Mesothelial cell of epicardium (in vitro differentiated cells): ENCODE data around the gene SIGLEC6. TPM values are rescaled to one million over a fixed set of nuclear protein-coding genes. Genes with fewer than 3 reads are reported as not detected.
"Not testable (repeated sequence)": the region's sequence is repeated elsewhere in the genome, so short reads cannot be mapped to it uniquely, and the experiment has no call there.

Experiments
- DNase-seq, 2 experiments: peaks; one replicate each; pipeline ENCODE4 v3.0.0; 2021; ENCODE audit warnings: low spot score in 2 of 2; ENCODE audit not compliant: unreplicated experiment in 2 of 2
- H3K27ac Mint-ChIP-seq: 2 replicates; pipeline ENCODE4 v1.8.0; 2021; ENCODE audit warnings: mixed read lengths
- H3K27me3 Mint-ChIP-seq: 2 replicates; pipeline ENCODE4 v1.8.0; 2021; ENCODE audit warnings: low read depth, mixed read lengths
- H3K36me3 Mint-ChIP-seq: 2 replicates; pipeline ENCODE4 v1.8.0; 2021; ENCODE audit warnings: mixed read lengths
- H3K4me1 Mint-ChIP-seq: 2 replicates; pipeline ENCODE4 v1.8.0; 2021; ENCODE audit warnings: mixed read lengths
- H3K4me3 Mint-ChIP-seq: 2 replicates; pipeline ENCODE4 v1.8.0; 2021; ENCODE audit warnings: mild to moderate bottlenecking, moderate library complexity, mixed read lengths
- H3K9me3 Mint-ChIP-seq: 2 replicates; pipeline ENCODE4 v1.8.0; 2021; ENCODE audit warnings: mixed read lengths
- total RNA-seq: library from RNA; stranded (reverse); gene quantifications from 3 replicates; pipeline ENCODE4 v1.2.1, GENCODE V29; 2021
- TF ChIP-seq, protein P1 (sequence below): fragments of 200-600 bp; sonication (generic); IDR thresholded peaks from one replicate; pipeline ENCODE4 v1.5.0; 2021; ENCODE audit warnings: antibody characterized with exemption; ENCODE audit not compliant: unreplicated experiment

SIGLEC6 gene
- total RNA-seq, 1 donor from 2014 or later: not detected

DNA sequence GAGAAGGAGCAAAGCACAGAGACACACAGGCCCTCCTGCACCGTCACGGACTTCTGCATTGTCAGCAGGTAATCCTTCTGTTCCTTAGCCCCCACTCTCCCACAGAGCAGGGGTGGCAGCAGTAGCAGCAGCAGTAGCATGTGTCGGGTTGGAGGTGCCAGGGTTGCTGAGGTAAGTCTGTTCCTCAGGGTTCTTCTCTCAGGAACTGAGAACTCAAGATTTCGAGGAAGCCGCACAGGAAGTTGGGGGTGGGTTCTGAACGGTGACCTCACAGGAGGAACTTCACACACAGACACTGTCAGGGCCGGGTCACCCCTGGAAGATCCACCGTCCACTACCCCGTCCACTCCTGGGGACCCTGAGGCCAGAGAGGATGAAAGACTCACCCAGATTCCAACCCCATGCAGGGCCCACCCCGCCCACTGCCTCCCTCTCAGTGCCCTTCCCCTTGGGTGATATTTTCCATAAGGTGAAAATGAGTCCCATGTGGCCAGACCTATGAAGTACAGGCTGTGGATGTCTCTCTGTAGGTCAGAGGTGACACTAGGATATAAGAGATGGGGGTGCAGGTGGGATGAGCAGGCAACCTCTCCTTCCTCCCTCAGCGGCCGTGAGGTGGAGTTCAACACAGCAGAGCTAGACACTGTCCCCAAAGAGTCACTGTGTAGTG, 29.7 kb downstream of the SIGLEC6 start, which contains the start of gene SIGLEC12:
TSS of gene SIGLEC12 (minus strand) at position 207 of the 670 bp plus-strand sequence. CDS start at position 140, 67 bp downstream.
- DNase-seq: no peak
- peaks cover 62% of the 10 kb centered on the region for H3K9me3 Mint-ChIP-seq
- TF ChIP-seq, protein P1, sequence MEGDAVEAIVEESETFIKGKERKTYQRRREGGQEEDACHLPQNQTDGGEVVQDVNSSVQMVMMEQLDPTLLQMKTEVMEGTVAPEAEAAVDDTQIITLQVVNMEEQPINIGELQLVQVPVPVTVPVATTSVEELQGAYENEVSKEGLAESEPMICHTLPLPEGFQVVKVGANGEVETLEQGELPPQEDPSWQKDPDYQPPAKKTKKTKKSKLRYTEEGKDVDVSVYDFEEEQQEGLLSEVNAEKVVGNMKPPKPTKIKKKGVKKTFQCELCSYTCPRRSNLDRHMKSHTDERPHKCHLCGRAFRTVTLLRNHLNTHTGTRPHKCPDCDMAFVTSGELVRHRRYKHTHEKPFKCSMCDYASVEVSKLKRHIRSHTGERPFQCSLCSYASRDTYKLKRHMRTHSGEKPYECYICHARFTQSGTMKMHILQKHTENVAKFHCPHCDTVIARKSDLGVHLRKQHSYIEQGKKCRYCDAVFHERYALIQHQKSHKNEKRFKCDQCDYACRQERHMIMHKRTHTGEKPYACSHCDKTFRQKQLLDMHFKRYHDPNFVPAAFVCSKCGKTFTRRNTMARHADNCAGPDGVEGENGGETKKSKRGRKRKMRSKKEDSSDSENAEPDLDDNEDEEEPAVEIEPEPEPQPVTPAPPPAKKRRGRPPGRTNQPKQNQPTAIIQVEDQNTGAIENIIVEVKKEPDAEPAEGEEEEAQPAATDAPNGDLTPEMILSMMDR: no peak
- no peak within 1 kb of the TSS for H3K4me3 Mint-ChIP-seq
- H3K4me1 Mint-ChIP-seq: no peaks in the 10 kb centered on the region
- no peak within 1 kb of the TSS for H3K27ac Mint-ChIP-seq
- H3K36me3 Mint-ChIP-seq: no peaks in the 10 kb centered on the region
- H3K27me3 Mint-ChIP-seq: no peaks in the 10 kb centered on the region

DNA sequence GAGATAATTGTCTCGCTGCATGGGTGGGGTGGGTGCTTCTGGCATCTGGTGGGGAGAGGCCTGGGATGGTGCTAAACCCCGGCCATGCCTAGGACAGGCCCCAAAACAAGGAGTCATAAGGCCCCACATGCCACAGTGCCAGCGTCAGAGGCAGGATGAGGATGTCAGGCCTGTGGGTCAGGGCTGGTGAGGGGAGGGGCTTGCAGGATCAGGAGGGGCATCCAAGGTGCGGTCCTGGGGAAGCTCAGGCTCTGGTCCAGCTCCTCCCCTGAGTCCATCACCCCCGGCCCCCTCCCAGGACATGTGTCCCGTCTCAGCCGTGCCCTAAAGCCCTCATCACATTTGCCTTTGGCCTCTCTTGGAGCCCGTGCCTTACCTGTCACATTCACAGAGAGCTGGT, 30.5 kb downstream of the SIGLEC6 start:
- not testable (repeated sequence) for H3K4me3 Mint-ChIP-seq, DNase-seq, H3K27me3 Mint-ChIP-seq, H3K27ac Mint-ChIP-seq, H3K4me1 Mint-ChIP-seq, H3K36me3 Mint-ChIP-seq
- peaks cover 59% of the 10 kb centered on the region for H3K9me3 Mint-ChIP-seq

DNA sequence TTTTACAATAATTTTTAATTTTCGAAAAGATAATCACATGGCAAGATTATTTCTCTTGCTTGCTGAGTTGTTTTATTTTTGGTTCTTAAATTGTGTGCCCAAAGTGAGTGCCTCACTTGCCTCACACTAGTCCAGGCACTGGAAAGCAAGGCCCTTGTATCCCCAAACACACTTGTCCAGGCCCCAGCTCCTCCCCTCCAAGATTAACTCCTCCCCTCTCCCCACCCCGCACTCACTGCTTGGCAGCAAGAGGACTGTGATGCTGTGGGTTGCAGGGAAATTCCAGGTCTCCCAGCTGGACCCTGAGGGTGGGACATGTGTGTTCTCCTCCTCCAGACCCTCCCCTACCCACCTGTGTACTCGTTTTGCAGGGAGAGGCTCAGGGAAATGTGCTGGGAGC, 33.8 kb downstream of the SIGLEC6 start:
- Mint-ChIP-seq H3K9me3 (peaks cover 53% of the 10 kb centered on the region), H3K27me3 (no peaks in the 10 kb centered on the region), H3K4me1 (no peaks in the 10 kb centered on the region), H3K36me3 (peaks cover 3% of the 10 kb centered on the region), H3K27ac (no peak overlapping the region), H3K4me3 (no peak overlapping the region)
- TF ChIP-seq, protein P1: no peak
- no peak for DNase-seq

DNA sequence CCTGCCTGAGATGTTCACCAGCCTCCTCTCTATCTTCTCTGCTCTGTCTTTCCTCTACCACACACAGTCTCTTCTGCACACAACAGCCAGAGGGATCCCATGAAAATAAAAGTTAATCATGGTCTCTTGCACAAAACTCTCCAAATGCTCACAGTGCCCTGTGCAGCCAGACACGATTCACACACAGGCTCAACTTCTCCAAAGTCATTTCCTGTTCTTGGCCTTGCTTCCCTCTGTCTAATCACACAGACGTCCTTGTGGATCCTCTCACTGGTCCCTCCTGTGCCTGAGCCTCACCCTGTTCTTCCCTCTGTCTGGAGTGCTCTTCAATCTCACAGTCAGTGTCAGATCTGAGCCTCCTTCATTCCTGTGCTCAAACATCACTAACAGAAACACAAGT, 37.7 kb downstream of the SIGLEC6 start:
- H3K4me1 Mint-ChIP-seq: no peaks in the 10 kb centered on the region
- no peak for DNase-seq
- H3K9me3 Mint-ChIP-seq: peaks cover 63% of the 10 kb centered on the region
- no peak overlapping the region for H3K4me3 Mint-ChIP-seq
- no peak overlapping the region for H3K27ac Mint-ChIP-seq
- H3K27me3 Mint-ChIP-seq: no peaks in the 10 kb centered on the region
- TF ChIP-seq, protein P1: no peak
- H3K36me3 Mint-ChIP-seq: peaks cover 3% of the 10 kb centered on the region

DNA sequence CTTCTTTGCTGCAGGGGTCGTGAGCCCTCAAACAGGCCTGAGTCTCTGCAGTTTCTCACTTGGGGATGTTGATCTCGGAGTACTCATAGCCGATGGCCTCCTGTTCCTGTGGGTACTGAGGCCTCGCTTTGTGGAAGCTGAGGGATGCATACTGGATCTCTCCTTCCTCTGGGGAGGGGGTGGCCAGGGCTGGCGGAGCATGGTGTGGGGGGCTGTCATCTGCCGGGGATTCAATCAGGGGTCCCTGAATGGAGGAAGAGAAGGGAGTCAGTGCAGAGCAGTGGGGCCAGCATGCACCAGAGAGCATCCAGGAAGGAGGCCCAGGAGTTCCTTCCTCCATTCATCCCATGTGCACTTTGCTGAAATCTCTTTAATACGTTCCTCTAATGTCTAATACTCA, 39.9 kb downstream of the SIGLEC6 start:
- no peaks in the 10 kb centered on the region for H3K27me3 Mint-ChIP-seq
- no peak overlapping the region for H3K4me3 Mint-ChIP-seq
- H3K4me1 Mint-ChIP-seq: no peaks in the 10 kb centered on the region
- peaks cover 59% of the 10 kb centered on the region for H3K9me3 Mint-ChIP-seq
- TF ChIP-seq, protein P1: no peak
- DNase-seq: no peak
- no peak overlapping the region for H3K27ac Mint-ChIP-seq
- peaks cover 3% of the 10 kb centered on the region for H3K36me3 Mint-ChIP-seq

DNA sequence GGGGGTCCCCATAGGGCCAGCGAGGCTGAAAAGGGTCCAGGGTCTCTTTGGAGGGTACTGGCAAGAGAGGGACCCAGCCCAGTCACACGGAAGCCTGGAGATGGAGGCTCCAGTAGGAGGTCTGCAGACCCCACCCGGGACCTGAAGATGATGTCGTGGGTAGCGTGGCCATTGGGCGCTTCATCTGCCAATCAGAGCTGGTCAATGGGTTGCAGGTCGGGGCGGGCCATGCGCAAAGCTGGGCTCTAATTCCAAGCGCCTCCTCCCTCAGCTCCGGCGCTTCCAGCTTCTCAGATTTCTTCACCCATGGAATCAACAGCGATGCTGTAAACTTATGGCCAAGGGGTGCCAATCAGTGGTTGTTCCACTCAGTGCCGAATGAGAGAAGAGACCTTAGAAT, 40.8 kb downstream of the SIGLEC6 start:
- Mint-ChIP-seq H3K4me3 (no peak overlapping the region), H3K27me3 (no peaks in the 10 kb centered on the region), H3K27ac (no peak overlapping the region), H3K9me3 (peaks cover 58% of the 10 kb centered on the region), H3K4me1 (no peaks in the 10 kb centered on the region), H3K36me3 (peaks cover 3% of the 10 kb centered on the region)
- TF ChIP-seq, protein P1: no peak
- DNase-seq: no peak
